Stimulated activated memory B cell treated with anti-CD40 and anti-IgM and Interleukin-4, amounts not matched to agents 10 μg/mL and 1 μg/mL and 100 μg/mL, for 72 hours (primary cell): ENCODE measurements around the gene ENTHD1.
"Not testable (repeated sequence)": the region's sequence is repeated elsewhere in the genome, so short reads cannot be mapped to it uniquely, and the experiment has no call there.

ENCODE experiments used
- ATAC-seq: fragments of 150-1000 bp; cut with Tn5 transposase; 2 replicates; pipeline ENCODE4 v1.10.0; 2021
- H3K27ac Mint-ChIP-seq: one replicate; pipeline ENCODE4 v1.8.0; 2022; ENCODE audit warnings: mild to moderate bottlenecking, mixed read lengths
- H3K27me3 Mint-ChIP-seq: one replicate; pipeline ENCODE4 v1.8.0; 2022; ENCODE audit warnings: mixed read lengths
- H3K36me3 Mint-ChIP-seq: one replicate; pipeline ENCODE4 v1.8.0; 2022; ENCODE audit warnings: mixed read lengths
- H3K4me1 Mint-ChIP-seq: one replicate; pipeline ENCODE4 v1.8.0; 2022; ENCODE audit warnings: mixed read lengths
- H3K4me3 Mint-ChIP-seq: one replicate; pipeline ENCODE4 v1.8.0; 2022; ENCODE audit warnings: mild to moderate bottlenecking, moderate library complexity, mixed read lengths
- H3K9me3 Mint-ChIP-seq: one replicate; pipeline ENCODE4 v1.8.0; 2022; ENCODE audit warnings: mixed read lengths

Gene ENTHD1

GRCh38 chr22:39895682-39896081 is 2.1 kb upstream of the ENTHD1 start:
- no peak for ATAC-seq
- Mint-ChIP-seq H3K27me3 (no peaks in the 10 kb centered on the region), H3K4me1 (peaks cover 25% of the 10 kb centered on the region), H3K4me3 (no peak overlapping the region), H3K9me3 (no peaks in the 10 kb centered on the region), H3K36me3 (no peaks in the 10 kb centered on the region), H3K27ac (no peak overlapping the region)

GRCh38 chr22:39894554-39895092 is 1.1 kb upstream of the ENTHD1 start:
- Mint-ChIP-seq H3K36me3 (no peaks in the 10 kb centered on the region), H3K9me3 (no peaks in the 10 kb centered on the region)

GRCh38 chr22:39889924-39890323 is 3.6 kb downstream of the ENTHD1 start:
- not testable (repeated sequence) for H3K36me3 Mint-ChIP-seq, H3K4me3 Mint-ChIP-seq, ATAC-seq, H3K27me3 Mint-ChIP-seq, H3K4me1 Mint-ChIP-seq, H3K9me3 Mint-ChIP-seq, H3K27ac Mint-ChIP-seq

More at GRCh38 chr22:39894554-39895092, 1.1 kb upstream of the ENTHD1 start:
- H3K4me1 Mint-ChIP-seq = peaks cover 17% of the 10 kb centered on the region
- no peak for ATAC-seq
- no peak overlapping the region for H3K27ac Mint-ChIP-seq
- H3K27me3 Mint-ChIP-seq = no peaks in the 10 kb centered on the region
- H3K4me3 Mint-ChIP-seq = no peak overlapping the region

GRCh38 chr22:39883057-39883456 is 10.5 kb downstream of the ENTHD1 start:
- H3K4me3 Mint-ChIP-seq = no peak overlapping the region
- H3K27ac Mint-ChIP-seq = no peak overlapping the region
- H3K4me1 Mint-ChIP-seq = peaks cover 4% of the 10 kb centered on the region
- no peaks in the 10 kb centered on the region for H3K9me3 Mint-ChIP-seq
- H3K27me3 Mint-ChIP-seq = no peaks in the 10 kb centered on the region
- no peaks in the 10 kb centered on the region for H3K36me3 Mint-ChIP-seq
- ATAC-seq = no peak

GRCh38 chr22:39880722-39881121 is 12.8 kb downstream of the ENTHD1 start:
- Mint-ChIP-seq H3K4me1 (peaks cover 9% of the 10 kb centered on the region), H3K36me3 (no peaks in the 10 kb centered on the region), H3K4me3 (no peak overlapping the region), H3K27me3 (no peaks in the 10 kb centered on the region), H3K9me3 (no peaks in the 10 kb centered on the region), H3K27ac (no peak overlapping the region)
- ATAC-seq = no peak

GRCh38 chr22:39877079-39877845 is 16.3 kb downstream of the ENTHD1 start:
- peak overlapping the region; percentile 20 for H3K27ac Mint-ChIP-seq
- ATAC-seq = no peak
- no peaks in the 10 kb centered on the region for H3K27me3 Mint-ChIP-seq

GRCh38 chr22:39875176-39875885 is 18.2 kb downstream of the ENTHD1 start:
- not testable (repeated sequence) for H3K27ac Mint-ChIP-seq, H3K9me3 Mint-ChIP-seq, H3K27me3 Mint-ChIP-seq, H3K36me3 Mint-ChIP-seq, H3K4me3 Mint-ChIP-seq, ATAC-seq
- peaks cover 14% of the 10 kb centered on the region for H3K4me1 Mint-ChIP-seq

More at GRCh38 chr22:39877079-39877845, 16.3 kb downstream of the ENTHD1 start:
- Mint-ChIP-seq H3K4me3 (no peak overlapping the region), H3K36me3 (no peaks in the 10 kb centered on the region), H3K9me3 (no peaks in the 10 kb centered on the region), H3K4me1 (peaks cover 14% of the 10 kb centered on the region)

GRCh38 chr22:39873965-39874364 is 19.6 kb downstream of the ENTHD1 start:
- ATAC-seq = no peak
- Mint-ChIP-seq H3K36me3 (no peaks in the 10 kb centered on the region), H3K4me1 (peaks cover 16% of the 10 kb centered on the region), H3K27ac (no peak overlapping the region), H3K9me3 (peaks cover 2% of the 10 kb centered on the region), H3K4me3 (no peak overlapping the region), H3K27me3 (no peaks in the 10 kb centered on the region)

- Mint-ChIP-seq H3K27me3 (no peaks in the 10 kb centered on the region), H3K4me3 (no peak overlapping the region), H3K27ac (no peak overlapping the region), H3K36me3 (no peaks in the 10 kb centered on the region), H3K4me1 (peaks cover 21% of the 10 kb centered on the region), H3K9me3 (peaks cover 4% of the 10 kb centered on the region)
- ATAC-seq = no peak
Measured at GRCh38 chr22:39872548-39872947, 21.0 kb downstream of the ENTHD1 start.

- peaks cover 26% of the 10 kb centered on the region for H3K4me1 Mint-ChIP-seq
- no peaks in the 10 kb centered on the region for H3K36me3 Mint-ChIP-seq
- peaks cover 4% of the 10 kb centered on the region for H3K9me3 Mint-ChIP-seq
- no peak overlapping the region for H3K4me3 Mint-ChIP-seq
- no peaks in the 10 kb centered on the region for H3K27me3 Mint-ChIP-seq
- no peak overlapping the region for H3K27ac Mint-ChIP-seq
- no peak for ATAC-seq
Measured at GRCh38 chr22:39871008-39871798, 22.4 kb downstream of the ENTHD1 start.

- not testable (repeated sequence) for ATAC-seq, H3K9me3 Mint-ChIP-seq, H3K27ac Mint-ChIP-seq, H3K27me3 Mint-ChIP-seq, H3K36me3 Mint-ChIP-seq, H3K4me3 Mint-ChIP-seq
- H3K4me1 Mint-ChIP-seq = peaks cover 39% of the 10 kb centered on the region
Measured at GRCh38 chr22:39869797-39870196, 23.8 kb downstream of the ENTHD1 start.

- Mint-ChIP-seq H3K27ac (no peak overlapping the region), H3K36me3 (no peaks in the 10 kb centered on the region), H3K27me3 (no peaks in the 10 kb centered on the region), H3K4me3 (no peak overlapping the region), H3K9me3 (peaks cover 4% of the 10 kb centered on the region), H3K4me1 (peaks cover 38% of the 10 kb centered on the region)
- no peak for ATAC-seq
Measured at GRCh38 chr22:39868741-39869140, 24.8 kb downstream of the ENTHD1 start.

- Mint-ChIP-seq H3K4me3 (no peak overlapping the region), H3K27ac (no peak overlapping the region), H3K9me3 (no peaks in the 10 kb centered on the region), H3K27me3 (no peaks in the 10 kb centered on the region), H3K36me3 (no peaks in the 10 kb centered on the region), H3K4me1 (peaks cover 31% of the 10 kb centered on the region)
- peak; percentile 76 for ATAC-seq
Measured at GRCh38 chr22:39859903-39860588, 33.5 kb downstream of the ENTHD1 start.

GRCh38 chr22:39856588-39856987 is 37.0 kb downstream of the ENTHD1 start:
- Mint-ChIP-seq H3K27ac (no peak overlapping the region), H3K4me3 (no peak overlapping the region)

GRCh38 chr22:39852799-39853198 is 40.8 kb downstream of the ENTHD1 start:
- Mint-ChIP-seq H3K27ac (peak overlapping the region; percentile 51), H3K36me3 (no peaks in the 10 kb centered on the region), H3K27me3 (no peaks in the 10 kb centered on the region), H3K4me3 (no peak overlapping the region), H3K9me3 (no peaks in the 10 kb centered on the region), H3K4me1 (peaks cover 43% of the 10 kb centered on the region)
- ATAC-seq = peak; percentile 63

More at GRCh38 chr22:39856588-39856987, 37.0 kb downstream of the ENTHD1 start:
- ATAC-seq = no peak
- Mint-ChIP-seq H3K36me3 (no peaks in the 10 kb centered on the region), H3K27me3 (no peaks in the 10 kb centered on the region), H3K9me3 (no peaks in the 10 kb centered on the region), H3K4me1 (peaks cover 52% of the 10 kb centered on the region)
